DOHH2 (cell line): ENCODE results near the gene GPR3.
"Not testable (repeated sequence)": the region's sequence is repeated elsewhere in the genome, so short reads cannot be mapped to it uniquely, and the experiment has no call there.

Source experiments
- H3F3A ChIP-seq: fragments of 200-600 bp; sonication (generic), shearing (Covaris generic); 2 replicates; pipeline ENCODE4 v1.6.0; 2016; ENCODE audit warnings: antibody characterized with exemption, mild to moderate bottlenecking; ENCODE audit not compliant: control insufficient read depth, insufficient read depth
- H3K27ac ChIP-seq: fragments of 200-600 bp; sonication (generic); 2 replicates; pipeline ENCODE4 v1.5.1; 2014; ENCODE audit warnings: low read depth, mild to moderate bottlenecking, low read length, moderate library complexity
- H3K27me3 ChIP-seq: fragments of 200-600 bp; sonication (generic); 2 replicates; pipeline ENCODE4 v1.6.1; 2014; ENCODE audit warnings: mild to moderate bottlenecking, low read length, mixed read lengths; ENCODE audit not compliant: control insufficient read depth
- H3K36me3 ChIP-seq: fragments of 200-600 bp; sonication (generic); 2 replicates; pipeline ENCODE4 v1.6.1; 2014; ENCODE audit warnings: mild to moderate bottlenecking, low read length, moderate library complexity, mixed read lengths; ENCODE audit not compliant: control insufficient read depth
- H3K4me1 ChIP-seq: fragments of 200-600 bp; sonication (generic); 2 replicates; pipeline ENCODE4 v1.6.1; 2014; ENCODE audit warnings: mild to moderate bottlenecking, low read length, mixed read lengths; ENCODE audit not compliant: control insufficient read depth
- H3K4me2 ChIP-seq: fragments of 200-600 bp; sonication (generic); 2 replicates; pipeline ENCODE4 v1.6.0; 2014; ENCODE audit warnings: mild to moderate bottlenecking, low read length, moderate library complexity
- H3K4me3 ChIP-seq: fragments of 200-600 bp; sonication (generic); 2 replicates; pipeline ENCODE4 v1.5.1; 2014; ENCODE audit warnings: mild to moderate bottlenecking, low read length, mixed read lengths
- H3K79me2 ChIP-seq: fragments of 200-600 bp; sonication (generic); 2 replicates; pipeline ENCODE4 v1.6.1; 2014; ENCODE audit warnings: mild to moderate bottlenecking, low read length, mixed read lengths; ENCODE audit not compliant: control insufficient read depth
- H3K9me2 ChIP-seq: fragments of 200-600 bp; sonication (generic); replicated peaks from 2 replicates; pipeline ENCODE4 v1.6.1; 2014; ENCODE audit warnings: mild to moderate bottlenecking, low read length, mixed read lengths; ENCODE audit not compliant: control insufficient read depth
- H3K9me3 ChIP-seq: fragments of 200-600 bp; sonication (generic); 2 replicates; pipeline ENCODE4 v1.6.1; 2014; ENCODE audit warnings: antibody characterized with exemption, low read length, mixed read lengths; ENCODE audit not compliant: control insufficient read depth, insufficient read depth
- H4K20me1 ChIP-seq: fragments of 200-600 bp; sonication (generic); 2 replicates; pipeline ENCODE4 v1.6.0; 2014; ENCODE audit warnings: low read depth, mild to moderate bottlenecking, antibody characterized with exemption, low read length, moderate library complexity; ENCODE audit not compliant: control insufficient read depth, insufficient read depth
- CTCF ChIP-seq: fragments of 200-600 bp; sonication (generic); IDR thresholded peaks from one replicate; pipeline ENCODE4 v1.5.1; 2014; ENCODE audit warnings: antibody characterized with exemption, mild to moderate bottlenecking, low read depth, low read length; ENCODE audit not compliant: poor library complexity, severe bottlenecking
- EZH2phosphoT487 ChIP-seq: fragments of 200-600 bp; sonication (generic); IDR thresholded peaks from 2 replicates; pipeline ENCODE4 v1.6.1; 2017; ENCODE audit warnings: borderline replicate concordance, mild to moderate bottlenecking, antibody characterized with exemption, low read length, moderate library complexity, mixed read lengths

The GPR3 gene

GRCh38 chr1:27381969-27382762 lies 10.3 kb upstream of the GPR3 start:
- Histone ChIP-seq H3K36me3 (no peaks in the 10 kb centered on the region), H3F3A (no peaks in the 10 kb centered on the region; the same call in 1 of the 2 replicates), H3K79me2 (no peaks in the 10 kb centered on the region), H3K4me1 (no peaks in the 10 kb centered on the region), H3K27me3 (peaks cover 19% of the 10 kb centered on the region), H4K20me1 (no peaks in the 10 kb centered on the region), H3K9me3 (no peaks in the 10 kb centered on the region), H3K9me2 (no peaks in the 10 kb centered on the region), H3K4me3 (no peak overlapping the region), H3K4me2 (no peak overlapping the region), H3K27ac (no peak overlapping the region)
- TF ChIP-seq CTCF (no peak), EZH2phosphoT487 (no peak)

GRCh38 chr1:27383039-27383605 lies 9.3 kb upstream of the GPR3 start, which contains the start of gene CD164L2:
Gene CD164L2, minus strand, starts transcription at chr1:27383333. Its CDS starts 94 bp downstream, at chr1:27383239.
- Histone ChIP-seq H3K9me3 (no peaks in the 10 kb centered on the region), H3K79me2 (no peaks in the 10 kb centered on the region), H3K9me2 (no peaks in the 10 kb centered on the region), H3K4me2 (no peak within 1 kb of the TSS), H3K4me1 (no peaks in the 10 kb centered on the region), H4K20me1 (no peaks in the 10 kb centered on the region), H3K27ac (no peak within 1 kb of the TSS), H3K4me3 (no peak within 1 kb of the TSS), H3F3A (no peaks in the 10 kb centered on the region), H3K27me3 (peaks cover 19% of the 10 kb centered on the region), H3K36me3 (no peaks in the 10 kb centered on the region)
- TF ChIP-seq EZH2phosphoT487 (no peak), CTCF (no peak)

- Histone ChIP-seq H3K27me3 (peaks cover 19% of the 10 kb centered on the region), H3K4me1 (no peaks in the 10 kb centered on the region), H3K4me2 (no peak overlapping the region)
These were observed 8.8 kb upstream of the GPR3 start for GRCh38 chr1:27383661-27384060.

GRCh38 chr1:27384797-27385196 lies 7.6 kb upstream of the GPR3 start:
- not testable (repeated sequence) for H3K9me3 ChIP-seq, H4K20me1 ChIP-seq, H3K36me3 ChIP-seq, H3K4me3 ChIP-seq, H3K27ac ChIP-seq, H3F3A ChIP-seq, H3K4me1 ChIP-seq, H3K9me2 ChIP-seq, H3K4me2 ChIP-seq, H3K79me2 ChIP-seq
- H3K27me3 ChIP-seq: peaks cover 19% of the 10 kb centered on the region

More at GRCh38 chr1:27383661-27384060, 8.8 kb upstream of the GPR3 start:
- H3F3A ChIP-seq: no peaks in the 10 kb centered on the region
- H3K9me2 ChIP-seq: no peaks in the 10 kb centered on the region
- H3K79me2 ChIP-seq: no peaks in the 10 kb centered on the region
- H3K4me3 ChIP-seq: no peak overlapping the region
- TF ChIP-seq EZH2phosphoT487: no peak
- no peak for TF ChIP-seq CTCF
- no peaks in the 10 kb centered on the region for H4K20me1 ChIP-seq
- no peak overlapping the region for H3K27ac ChIP-seq
- no peaks in the 10 kb centered on the region for H3K36me3 ChIP-seq
- H3K9me3 ChIP-seq: no peaks in the 10 kb centered on the region
